ENCODE results near the gene MCM6.

- TF ChIP-seq CTCF (IDR thresholded peaks at IDR 0.05) (no peak), POLR2A (IDR thresholded peaks at IDR 0.05) (no peak), POLR2AphosphoS5 (IDR thresholded peaks at IDR 0.05) (no peak), EP300 (IDR thresholded peaks at IDR 0.05) (no peak)
These were observed 37.7 kb downstream of the MCM6 start for GRCh38 chr2:135838502-135838901.
